Common myeloid progenitor, CD34-positive (primary cell): Measurements from ENCODE around the gene FFAR4.

ENCODE experiments used
- CTCF ChIA-PET: fragments of 350-600 bp; sonication (Branson Sonifier 250); formaldehyde crosslinking; loops from one replicate; lab custom pipeline; 2021; ENCODE audit warnings: antibody characterized with exemption; lab: Charles Lee
- POLR2A ChIA-PET: fragments of 350-600 bp; sonication (Branson Sonifier 250); formaldehyde crosslinking; loops from one replicate; lab custom pipeline; 2021; ENCODE audit warnings: antibody characterized with exemption; lab: Charles Lee
- DNase-seq, 3 donors: peaks; one replicate each; pipeline versions ENCODE4 v3.0.0 to v3.0.0-alpha.2; 2013
- H3K27ac ChIP-seq, 2 experiments: 1 replicate in 1 of 2; 2 replicates in 1 of 2; pipeline ENCODE4 v1.7.0; 2013; ENCODE audit warnings: inconsistent platforms in 2 of 2, low read length in 2 of 2, mild to moderate bottlenecking in 2 of 2, low read depth in 1 of 2, moderate library complexity in 1 of 2; ENCODE audit not compliant: severe bottlenecking in 2 of 2, insufficient read depth in 1 of 2, poor library complexity in 1 of 2
- H3K27me3 ChIP-seq, 5 experiments: replicated peaks in 2 of 5; 1 replicate in 3 of 5; 2 replicates in 2 of 5; pipeline versions ENCODE4 v1.6.1 to v1.7.0; 2013; ENCODE audit warnings: low read length in 4 of 5, mild to moderate bottlenecking in 2 of 5, moderate library complexity in 2 of 5, inconsistent platforms in 1 of 5; ENCODE audit not compliant: insufficient read depth in 5 of 5, control insufficient read depth in 4 of 5
- H3K36me3 ChIP-seq, 4 experiments: 1 replicate in 2 of 4; 2 replicates in 2 of 4; pipeline versions ENCODE4 v1.6.1 to v1.7.0; 2013; ENCODE audit warnings: low read length in 3 of 4, control low read depth in 1 of 4, mild to moderate bottlenecking in 1 of 4; ENCODE audit not compliant: control insufficient read depth in 4 of 4, insufficient read depth in 4 of 4
- H3K4me1 ChIP-seq, 4 experiments: 1 replicate in 3 of 4; 2 replicates in 1 of 4; pipeline versions ENCODE4 v1.6.1 to v1.7.1; 2013; ENCODE audit warnings: low read length in 3 of 4, mild to moderate bottlenecking in 3 of 4, control low read depth in 1 of 4, inconsistent platforms in 1 of 4, moderate library complexity in 1 of 4; ENCODE audit not compliant: control insufficient read depth in 4 of 4, insufficient read depth in 4 of 4; ENCODE audit errors: control extremely low read depth in 1 of 4
- H3K4me3 ChIP-seq, 7 experiments: 1 replicate in 4 of 7; 2 replicates in 3 of 7; pipeline versions ENCODE4 v1.5.1 to v1.7.0; 2013; ENCODE audit warnings: mild to moderate bottlenecking in 7 of 7, low read length in 6 of 7, moderate library complexity in 6 of 7, inconsistent platforms in 2 of 7, low read depth in 2 of 7, control low read depth in 1 of 7; ENCODE audit not compliant: insufficient read depth in 4 of 7, control insufficient read depth in 1 of 7; ENCODE audit errors: extremely low read depth in 1 of 7
- H3K9me3 ChIP-seq, 5 experiments: 1 replicate in 4 of 5; 2 replicates in 1 of 5; pipeline versions ENCODE4 v1.6.1 to v1.7.1; 2013; ENCODE audit warnings: low read length in 4 of 5, mild to moderate bottlenecking in 2 of 5, inconsistent platforms in 1 of 5, low read depth in 1 of 5, moderate library complexity in 1 of 5; ENCODE audit not compliant: control insufficient read depth in 4 of 5, insufficient read depth in 2 of 5; ENCODE audit errors: control extremely low read depth in 1 of 5
- WGBS: methylation state at CpG from one replicate; pipeline ENCODE4 v1.1.5; 2013; ENCODE audit not compliant: insufficient coverage; 5-methylcytosine and 5-hydroxymethylcytosine counted together

Gene FFAR4

GRCh38 chr10:93579089-93579488, 12.6 kb downstream of the FFAR4 start:
- ChIA-PET POLR2A (no interaction called here), CTCF (no interaction called here)
- H3K9me3 ChIP-seq = peaks cover 0 to 4% (median 2%) of the 10 kb centered on the region in 5 experiments
- no peak overlapping the region for H3K4me3 ChIP-seq
- H3K27me3 ChIP-seq = no peaks in the 10 kb centered on the region
- DNase-seq = no peak
- 98% methylated on average over 4 of the region's 7 CpGs for WGBS
- H3K4me1 ChIP-seq = peaks cover 0 to 9% (median 0%) of the 10 kb centered on the region in 4 experiments
- H3K27ac ChIP-seq = no peak overlapping the region
- H3K36me3 ChIP-seq = no peaks in the 10 kb centered on the region

- CTCF ChIA-PET = no interaction called here
Measured at GRCh38 chr10:93579985-93580711, 13.7 kb downstream of the FFAR4 start.

GRCh38 chr10:93580828-93581227, 14.4 kb downstream of the FFAR4 start:
- DNase-seq = no peak
- Histone ChIP-seq H3K27me3 (no peaks in the 10 kb centered on the region), H3K27ac (no peak overlapping the region), H3K9me3 (peaks cover 0 to 4% (median 2%) of the 10 kb centered on the region in 5 experiments), H3K4me3 (no peak overlapping the region), H3K4me1 (peaks cover 0 to 2% (median 0%) of the 10 kb centered on the region in 4 experiments), H3K36me3 (no peaks in the 10 kb centered on the region)
- ChIA-PET POLR2A (no interaction called here), CTCF (no interaction called here)
- WGBS = 100% methylated on average over 5 of the region's 6 CpGs

More at GRCh38 chr10:93579985-93580711, 13.7 kb downstream of the FFAR4 start:
- Histone ChIP-seq H3K36me3 (no peaks in the 10 kb centered on the region), H3K9me3 (peaks cover 0 to 4% (median 2%) of the 10 kb centered on the region in 5 experiments), H3K27ac (no peak overlapping the region), H3K4me1 (no peaks in the 10 kb centered on the region), H3K27me3 (no peaks in the 10 kb centered on the region), H3K4me3 (no peak overlapping the region)
- no peak for DNase-seq
- POLR2A ChIA-PET = no interaction called here
- 100% methylated on average over 2 of the region's 3 CpGs for WGBS

- H3K4me3 ChIP-seq = no peak overlapping the region
- ChIA-PET POLR2A (no interaction called here), CTCF (interaction anchor here (0.6 to 1.4 kb wide), 2 partner anchors 30 to 79 kb away, joined by 3 read pairs; no protein-coding TSS in a partner anchor)
- no peaks in the 10 kb centered on the region for H3K27me3 ChIP-seq
- 96% methylated on average over 7 of the region's 7 CpGs for WGBS
- H3K4me1 ChIP-seq = peaks cover 0 to 2% (median 0%) of the 10 kb centered on the region in 4 experiments
- peaks cover 0 to 4% (median 2%) of the 10 kb centered on the region in 5 experiments for H3K9me3 ChIP-seq
- H3K36me3 ChIP-seq = no peaks in the 10 kb centered on the region
- H3K27ac ChIP-seq = no peak overlapping the region
- no peak for DNase-seq
Measured at GRCh38 chr10:93584445-93584844, 18.0 kb downstream of the FFAR4 start.

GRCh38 chr10:93589648-93590562, 23.4 kb downstream of the FFAR4 start:
- Histone ChIP-seq H3K4me1 (peaks cover 0 to 2% (median 0%) of the 10 kb centered on the region in 4 experiments), H3K27me3 (no peaks in the 10 kb centered on the region), H3K4me3 (no peak overlapping the region), H3K9me3 (no peaks in the 10 kb centered on the region), H3K36me3 (no peaks in the 10 kb centered on the region), H3K27ac (no peak overlapping the region)
- ChIA-PET POLR2A (no interaction called here), CTCF (interaction anchor here (1.2 kb wide), 1 partner anchor 16 kb away, joined by 3 read pairs; no protein-coding TSS in a partner anchor)
- 96% methylated on average over 11 of the region's 15 CpGs for WGBS
- no peak for DNase-seq

GRCh38 chr10:93590638-93591037, 24.2 kb downstream of the FFAR4 start:
- peaks cover 0 to 1% (median 0%) of the 10 kb centered on the region in 4 experiments for H3K4me1 ChIP-seq
- H3K36me3 ChIP-seq = no peaks in the 10 kb centered on the region
- H3K27ac ChIP-seq = no peak overlapping the region
- no peak for DNase-seq
- no peaks in the 10 kb centered on the region for H3K9me3 ChIP-seq
- CTCF ChIA-PET = interaction anchor here (1.2 to 1.7 kb wide), 3 partner anchors 17 to 90 kb away, joined by 3 to 4 read pairs (median 4); no protein-coding TSS in a partner anchor
- POLR2A ChIA-PET = no interaction called here
- H3K4me3 ChIP-seq = no peak overlapping the region
- no peaks in the 10 kb centered on the region for H3K27me3 ChIP-seq
- WGBS = 100% methylated on average over 7 of the region's 7 CpGs
